H1 (cell line): ENCODE results near the gene SLC9A4.

ENCODE experiments used
- CTCF ChIP-seq, 3 experiments: IDR thresholded peaks; 1 replicate in 2 of 3; 2 replicates in 1 of 3; pipeline versions ENCODE4 v1.5.1 to v1.6.1; 2011; ENCODE audit warnings: low read length in 3 of 3, mild to moderate bottlenecking in 3 of 3, inconsistent platforms in 2 of 3, low read depth in 1 of 3, moderate library complexity in 1 of 3; ENCODE audit not compliant: insufficient read depth in 1 of 3; ENCODE audit errors: control extremely low read depth in 1 of 3
- JUN ChIP-seq: IDR thresholded peaks from 2 replicates; pipeline ENCODE4 v1.6.1; 2011; ENCODE audit warnings: low read depth, mild to moderate bottlenecking, improper control_type of control experiment, low read length
- POLR2AphosphoS5 ChIP-seq: IDR thresholded peaks from 2 replicates; pipeline ENCODE4 v1.6.1; 2011; ENCODE audit warnings: low read depth, low read length
- POU5F1 ChIP-seq: IDR thresholded peaks from 2 replicates; pipeline ENCODE4 v1.6.1; 2011; ENCODE audit warnings: low read depth, mild to moderate bottlenecking, low read length, moderate library complexity
- RXRA ChIP-seq: IDR thresholded peaks from 2 replicates; pipeline ENCODE4 v1.6.1; 2011; ENCODE audit warnings: low read depth, mild to moderate bottlenecking, low read length, moderate library complexity; ENCODE audit not compliant: insufficient read depth
- TCF12 ChIP-seq: IDR thresholded peaks from 2 replicates; pipeline ENCODE4 v1.6.1; 2011; ENCODE audit warnings: low read depth, mild to moderate bottlenecking, low read length
- YY1 ChIP-seq: IDR thresholded peaks from 2 replicates; pipeline ENCODE4 v1.6.1; 2011; ENCODE audit warnings: low read depth, mild to moderate bottlenecking, low read length

- TF ChIP-seq POLR2AphosphoS5 (no peak), CTCF (IDR thresholded peaks at IDR 0.05; ENCODE audit: control extremely low read depth in 1 of 3, insufficient read depth in 1 of 3, low read depth in 1 of 3, low read length in 3 of 3) (peak; percentile 8 to 76 (median 57)), YY1 (no peak), JUN (no peak), POU5F1 (no peak), RXRA (no peak), TCF12 (no peak)
These were observed at the start of gene SLC9A4 for GRCh38 chr2:102473020-102473419.
